ENCODE results near the gene FAM229B.

DNA sequence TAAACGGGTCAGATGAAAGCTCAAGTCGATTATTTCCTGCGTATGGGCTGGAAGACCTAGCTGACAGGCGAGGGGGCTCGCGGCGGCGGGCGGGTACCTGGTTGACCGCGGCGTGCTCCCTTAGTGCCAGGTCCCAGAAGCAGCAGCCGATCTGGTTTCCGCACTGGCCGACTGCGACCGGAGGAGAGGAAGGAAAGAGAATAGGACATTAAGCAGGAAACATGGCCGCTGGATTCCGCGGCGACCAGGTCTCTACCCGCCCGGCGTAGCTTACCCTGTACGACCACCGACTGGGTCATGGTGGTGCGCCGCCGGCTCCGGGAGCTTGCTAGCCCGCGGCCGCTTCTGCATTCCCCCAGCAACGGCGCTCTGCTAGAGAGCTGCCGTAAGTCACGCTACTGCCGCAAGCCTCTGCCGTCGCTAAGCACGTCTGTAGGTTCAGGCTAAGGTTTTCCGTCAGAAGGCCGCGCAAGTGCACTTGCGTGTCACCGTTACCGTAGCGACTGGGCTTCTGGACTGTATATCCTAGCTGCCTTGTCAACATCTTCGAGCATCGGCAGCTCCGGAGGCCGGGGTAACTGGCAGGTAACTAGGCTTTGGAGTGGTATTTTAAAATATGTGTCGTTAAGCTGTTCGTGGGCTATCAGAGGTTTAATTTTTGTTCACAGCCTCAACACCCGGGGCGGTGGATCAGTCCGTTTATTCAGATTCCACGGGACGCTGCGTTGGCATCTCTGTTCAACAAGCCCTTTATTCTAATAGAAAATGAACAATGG, at the start of gene FAM229B, which contains the start of gene TUBE1:
- TF ChIP-seq, protein P1, sequence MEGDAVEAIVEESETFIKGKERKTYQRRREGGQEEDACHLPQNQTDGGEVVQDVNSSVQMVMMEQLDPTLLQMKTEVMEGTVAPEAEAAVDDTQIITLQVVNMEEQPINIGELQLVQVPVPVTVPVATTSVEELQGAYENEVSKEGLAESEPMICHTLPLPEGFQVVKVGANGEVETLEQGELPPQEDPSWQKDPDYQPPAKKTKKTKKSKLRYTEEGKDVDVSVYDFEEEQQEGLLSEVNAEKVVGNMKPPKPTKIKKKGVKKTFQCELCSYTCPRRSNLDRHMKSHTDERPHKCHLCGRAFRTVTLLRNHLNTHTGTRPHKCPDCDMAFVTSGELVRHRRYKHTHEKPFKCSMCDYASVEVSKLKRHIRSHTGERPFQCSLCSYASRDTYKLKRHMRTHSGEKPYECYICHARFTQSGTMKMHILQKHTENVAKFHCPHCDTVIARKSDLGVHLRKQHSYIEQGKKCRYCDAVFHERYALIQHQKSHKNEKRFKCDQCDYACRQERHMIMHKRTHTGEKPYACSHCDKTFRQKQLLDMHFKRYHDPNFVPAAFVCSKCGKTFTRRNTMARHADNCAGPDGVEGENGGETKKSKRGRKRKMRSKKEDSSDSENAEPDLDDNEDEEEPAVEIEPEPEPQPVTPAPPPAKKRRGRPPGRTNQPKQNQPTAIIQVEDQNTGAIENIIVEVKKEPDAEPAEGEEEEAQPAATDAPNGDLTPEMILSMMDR (IDR thresholded peaks at IDR 0.05): peak in 2 of 3 experiments; percentile 12 to 17
- TF ChIP-seq POLR2A (IDR thresholded peaks at IDR 0.05; ENCODE audit: low read depth): peak; percentile 37
- peak; percentile 96 to 97 for TF ChIP-seq POLR2AphosphoS5 (IDR thresholded peaks at IDR 0.05)
- no peak for TF ChIP-seq EP300 (IDR thresholded peaks at IDR 0.05)
